ENCODE data around the gene NREP. TPM values are rescaled to one million over a fixed set of nuclear protein-coding genes. Genes with fewer than 3 reads are reported as not detected.

The NREP gene
- total RNA-seq, 2 donors from 2014 or later: 16.6 to 19.0 TPM

GRCh38 chr5:111755942-111756381, 1.0 kb downstream of the NREP start:
- peak overlapping the region; percentile 51 for H3K4me3 ChIP-seq
- intact Hi-C loops (cut with DNase I): no loop called here
- peak overlapping the region in 1 of 2 donors; percentile 80 for H3K9ac ChIP-seq (ENCODE audit: low read depth in 2 of 2, low read length in 2 of 2)
- no peaks in the 10 kb centered on the region for H3K36me3 ChIP-seq
- no peaks in the 10 kb centered on the region for H3K4me1 ChIP-seq
- no peak for DNase-seq
- TF ChIP-seq CTCF (IDR thresholded peaks at IDR 0.05): no peak
- H3K27ac ChIP-seq: no peak overlapping the region
- no peaks in the 10 kb centered on the region for H3K9me3 ChIP-seq
- H3K27me3 ChIP-seq: no peaks in the 10 kb centered on the region

GRCh38 chr5:111755345-111755941, 1.6 kb downstream of the NREP start:
- Histone ChIP-seq H3K27ac (no peak overlapping the region), H3K36me3 (no peaks in the 10 kb centered on the region), H3K4me3 (no peak overlapping the region), H3K27me3 (no peaks in the 10 kb centered on the region), H3K4me1 (no peaks in the 10 kb centered on the region), H3K9ac (ENCODE audit: low read depth in 2 of 2, low read length in 2 of 2) (no peak overlapping the region), H3K9me3 (no peaks in the 10 kb centered on the region)
- intact Hi-C loops (cut with DNase I): no loop called here
- TF ChIP-seq CTCF (IDR thresholded peaks at IDR 0.05): no peak
- DNase-seq: no peak

- H3K27ac ChIP-seq: no peak overlapping the region
- TF ChIP-seq CTCF (IDR thresholded peaks at IDR 0.05): no peak
These were observed 3.0 kb downstream of the NREP start for GRCh38 chr5:111753884-111754589.

GRCh38 chr5:111752426-111752965, 4.5 kb downstream of the NREP start:
- DNase-seq: no peak
- Histone ChIP-seq H3K36me3 (no peaks in the 10 kb centered on the region), H3K27me3 (no peaks in the 10 kb centered on the region), H3K27ac (no peak overlapping the region), H3K9ac (ENCODE audit: low read depth in 2 of 2, low read length in 2 of 2) (no peak overlapping the region), H3K9me3 (no peaks in the 10 kb centered on the region), H3K4me1 (no peaks in the 10 kb centered on the region), H3K4me3 (no peak overlapping the region)
- no peak for TF ChIP-seq CTCF (IDR thresholded peaks at IDR 0.05)
- intact Hi-C loops (cut with DNase I): no loop called here

More at GRCh38 chr5:111753884-111754589, 3.0 kb downstream of the NREP start:
- H3K9ac ChIP-seq (ENCODE audit: low read depth in 2 of 2, low read length in 2 of 2): no peak overlapping the region
- intact Hi-C loops (cut with DNase I): no loop called here
- no peaks in the 10 kb centered on the region for H3K27me3 ChIP-seq
- no peak for DNase-seq
- no peaks in the 10 kb centered on the region for H3K36me3 ChIP-seq
- no peak overlapping the region for H3K4me3 ChIP-seq
- H3K4me1 ChIP-seq: no peaks in the 10 kb centered on the region
- H3K9me3 ChIP-seq: no peaks in the 10 kb centered on the region

- TF ChIP-seq CTCF (IDR thresholded peaks at IDR 0.05): no peak
- Histone ChIP-seq H3K9me3 (no peaks in the 10 kb centered on the region), H3K36me3 (no peaks in the 10 kb centered on the region), H3K9ac (ENCODE audit: low read depth in 2 of 2, low read length in 2 of 2) (no peak overlapping the region), H3K4me3 (no peak overlapping the region), H3K27me3 (no peaks in the 10 kb centered on the region), H3K4me1 (no peaks in the 10 kb centered on the region), H3K27ac (no peak overlapping the region)
- DNase-seq: no peak
- intact Hi-C loops (cut with DNase I): no loop called here
These were observed 7.5 kb downstream of the NREP start for GRCh38 chr5:111749303-111750026.
